Activated CD4-positive, alpha-beta T cell treated with anti-CD3 and anti-CD28 coated beads for 4 hours (primary cell): ENCODE results near the gene TNNI3K.

Experiments used
- DNase-seq, 2 donors: peaks; one replicate each; pipeline ENCODE4 v3.0.0-alpha.2; 2020

Gene TNNI3K

DNA sequence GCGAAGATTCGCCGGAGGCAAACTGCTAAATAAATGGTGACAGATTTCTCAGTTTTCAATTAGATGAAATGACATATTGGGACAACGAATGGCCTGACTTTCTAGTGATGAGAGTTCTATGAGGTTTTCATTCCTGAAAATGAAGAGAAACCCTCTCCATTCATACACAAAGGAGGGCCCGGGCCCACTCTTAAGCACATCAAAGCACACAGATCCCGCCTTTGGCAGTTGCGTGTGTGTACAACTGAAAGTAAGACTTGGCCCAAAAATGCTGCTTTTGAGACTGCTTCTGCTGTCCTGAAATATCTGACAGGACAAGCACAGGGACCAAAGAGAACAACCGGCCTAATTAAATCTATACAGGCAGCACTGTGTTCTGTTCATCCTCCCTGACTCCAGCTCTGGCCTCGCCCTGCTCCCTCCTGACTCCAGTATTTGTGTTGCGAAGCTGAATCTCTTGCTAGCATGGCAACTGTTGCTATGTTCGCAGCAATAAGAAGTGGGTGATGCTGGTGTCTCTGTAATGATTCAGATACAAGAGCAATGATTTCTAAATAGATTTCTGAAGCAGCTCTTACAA lies 269.8 kb downstream of the TNNI3K start:
- DNase-seq: no peak

- no peak for DNase-seq
Measured at GRCh38 chr1:74505928-74506710, 270.9 kb downstream of the TNNI3K start.

DNA sequence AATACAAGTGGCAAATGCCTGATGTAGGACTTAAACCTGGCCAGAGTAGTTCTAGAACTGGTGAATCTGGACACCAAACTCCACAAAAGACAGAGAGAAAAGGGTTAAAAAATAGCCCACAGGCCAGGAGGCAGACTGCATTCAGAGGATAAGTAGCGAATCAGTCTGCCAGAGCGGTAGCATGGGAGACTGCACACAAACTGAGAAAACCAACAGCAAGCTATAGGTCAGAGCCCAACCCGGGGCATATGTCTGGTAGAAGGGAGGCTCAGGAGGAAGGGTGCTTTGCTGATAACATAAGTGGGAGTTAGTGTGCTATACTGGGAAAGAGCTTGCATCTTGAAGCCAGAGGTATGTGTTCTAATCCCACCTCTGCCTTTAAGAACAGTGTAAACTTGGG lies 273.3 kb downstream of the TNNI3K start:
- DNase-seq: no peak

- no peak for DNase-seq
Measured at GRCh38 chr1:74512170-74512915, 277.2 kb downstream of the TNNI3K start, which contains the start of gene LRRC53. TSS of gene LRRC53 (minus strand) at chr1:74512611. CDS start at chr1:74483349, 29,262 bp downstream.

- no peak for DNase-seq
Measured at GRCh38 chr1:74513411-74514300, 278.5 kb downstream of the TNNI3K start.

- no peak for DNase-seq
Measured at GRCh38 chr1:74517599-74518051, 282.4 kb downstream of the TNNI3K start.

GRCh38 chr1:74522148-74522547 lies 287.0 kb downstream of the TNNI3K start:
- DNase-seq: no peak

DNA sequence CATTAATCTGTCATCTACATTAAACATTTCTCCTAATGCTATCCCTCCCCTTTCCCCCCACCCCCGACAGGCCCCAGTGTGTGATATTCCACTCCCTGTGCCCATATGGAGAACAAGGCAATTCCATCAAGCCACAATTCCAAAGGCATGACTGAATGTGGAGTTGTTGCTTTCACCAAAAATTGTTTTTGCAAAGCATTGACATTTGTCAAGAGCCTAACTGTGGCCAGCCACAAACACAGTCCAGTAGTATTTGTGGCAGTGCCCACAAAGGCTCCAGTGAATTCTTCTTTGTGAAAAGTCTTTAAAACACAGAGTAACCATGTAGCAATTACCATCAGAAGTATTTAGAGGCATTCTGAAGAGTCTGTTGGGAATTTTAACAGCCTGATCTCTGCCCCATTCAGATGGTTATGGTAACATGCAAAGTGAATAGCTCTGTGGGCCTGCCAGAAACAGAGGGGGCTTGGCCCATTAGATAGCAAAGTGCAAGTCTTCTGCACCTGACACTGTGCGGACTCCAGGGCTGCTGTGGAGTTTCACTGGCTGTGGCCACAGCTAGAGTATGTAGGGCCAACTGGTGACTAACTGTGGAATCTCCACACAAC lies 288.8 kb downstream of the TNNI3K start:
- no peak for DNase-seq

GRCh38 chr1:74526708-74527107 lies 291.5 kb downstream of the TNNI3K start:
- no peak for DNase-seq

DNA sequence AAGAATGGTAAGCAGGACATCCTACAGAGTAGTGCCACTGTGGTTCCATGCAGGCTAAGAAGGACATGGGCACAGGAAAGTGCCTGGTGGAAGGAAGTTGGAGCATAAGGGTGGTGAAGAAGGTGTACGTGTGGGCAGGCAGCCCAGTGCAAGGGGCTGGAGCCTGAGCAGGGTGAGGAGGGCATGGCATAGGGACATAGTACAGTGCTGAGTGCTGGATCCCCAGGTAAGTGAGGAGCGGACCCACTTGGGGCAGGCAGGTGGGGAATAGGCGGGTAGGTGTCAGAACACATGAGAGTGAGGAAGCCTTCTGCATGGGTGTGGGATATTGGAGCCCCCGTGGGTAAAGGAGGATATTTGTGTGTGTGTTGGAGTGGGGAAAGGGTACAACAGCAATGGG lies 292.9 kb downstream of the TNNI3K start:
- no peak for DNase-seq

GRCh38 chr1:74530892-74531291 lies 295.7 kb downstream of the TNNI3K start:
- DNase-seq: no peak

DNA sequence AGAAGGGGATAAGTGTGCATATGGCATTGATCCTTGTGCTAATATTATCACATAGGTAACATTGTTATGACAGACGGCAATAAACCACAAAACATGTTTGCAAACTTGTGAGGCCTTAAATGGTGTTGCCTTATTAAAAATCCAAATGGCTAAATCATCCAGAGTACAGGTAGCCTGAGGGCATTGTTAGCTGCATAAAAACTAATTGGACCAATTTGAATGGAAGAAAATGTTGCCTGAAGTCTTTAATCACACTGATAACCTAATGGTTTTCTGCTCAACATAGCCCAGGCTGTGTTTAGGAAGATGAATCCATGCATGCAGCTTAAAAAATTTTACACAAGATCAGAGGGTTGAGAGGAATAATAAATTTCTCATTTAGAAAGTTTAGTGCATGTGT lies 296.6 kb downstream of the TNNI3K start:
- no peak for DNase-seq

- no peak for DNase-seq
Measured at GRCh38 chr1:74534241-74534640, 299.1 kb downstream of the TNNI3K start.

DNA sequence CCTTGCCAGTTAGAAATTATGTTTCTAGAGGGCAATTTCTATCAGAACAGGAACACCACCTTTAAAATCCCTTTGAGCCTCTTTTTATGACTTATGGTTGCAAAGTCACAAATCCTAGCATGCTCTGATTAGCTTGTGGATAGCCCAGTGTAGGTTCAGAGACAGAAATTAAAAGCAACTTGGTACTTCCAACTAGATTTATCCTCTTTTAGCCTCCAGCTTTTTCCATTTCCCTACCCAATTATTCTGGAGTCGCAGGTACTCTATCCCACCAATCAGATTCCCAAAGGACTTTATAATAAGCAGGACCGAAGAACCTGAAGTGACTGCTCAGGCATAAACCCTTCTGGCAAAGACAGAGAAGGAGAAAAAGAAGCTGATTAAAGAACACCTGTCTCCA lies 310.6 kb downstream of the TNNI3K start:
- DNase-seq: no peak

- no peak for DNase-seq
Measured at GRCh38 chr1:74548961-74549750, 314.0 kb downstream of the TNNI3K start.

GRCh38 chr1:74549932-74550331 lies 314.7 kb downstream of the TNNI3K start:
- DNase-seq: no peak

DNA sequence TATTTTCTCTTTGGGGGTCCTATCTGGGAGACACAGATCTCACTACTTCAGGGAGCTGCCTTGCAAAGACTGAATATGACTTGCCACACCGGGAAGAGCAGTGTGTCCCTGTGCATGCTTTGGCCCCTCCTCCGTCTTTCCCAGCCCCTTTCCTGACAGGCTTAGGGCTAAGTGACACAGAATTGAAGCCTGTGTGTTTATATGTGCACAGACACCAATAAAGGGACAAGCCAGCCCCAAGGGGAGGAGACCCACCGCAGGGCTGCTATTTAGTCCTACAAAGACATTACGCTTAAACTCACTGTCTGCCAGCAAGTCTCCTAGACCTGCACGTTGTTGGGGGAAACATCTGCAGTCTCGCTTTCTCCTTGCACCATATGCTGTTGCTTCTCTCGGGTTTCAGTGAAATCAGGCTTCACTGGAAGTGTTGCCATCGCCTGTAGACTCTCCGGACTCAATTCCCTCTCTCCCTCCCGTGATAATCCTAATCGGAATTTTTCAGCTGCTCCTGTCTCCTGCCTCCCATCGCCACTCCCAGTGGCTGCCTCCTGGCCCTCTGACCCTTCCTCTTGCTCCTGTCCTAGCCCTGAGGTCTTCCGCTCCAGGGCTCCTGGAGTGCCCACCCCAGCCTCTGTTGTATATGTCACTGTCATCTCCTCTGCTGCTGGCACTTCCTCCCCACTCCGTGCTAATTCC lies 335.8 kb downstream of the TNNI3K start:
- DNase-seq: no peak

DNA sequence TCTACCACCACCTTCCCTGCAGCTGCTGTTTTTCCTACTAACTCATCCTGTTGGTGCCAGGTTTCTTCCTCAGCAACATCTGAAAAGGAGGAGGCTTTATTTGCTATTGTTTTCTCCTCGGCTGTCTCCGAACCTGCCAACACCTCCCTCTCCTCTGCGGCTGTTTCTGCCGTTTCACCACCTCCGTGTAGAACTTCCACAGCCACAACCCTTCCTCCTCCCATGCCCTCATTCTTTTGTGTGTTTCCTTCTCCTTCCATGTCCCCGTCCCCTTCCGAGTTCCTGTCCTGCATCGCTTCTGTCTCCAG lies 336.3 kb downstream of the TNNI3K start:
- no peak for DNase-seq

DNA sequence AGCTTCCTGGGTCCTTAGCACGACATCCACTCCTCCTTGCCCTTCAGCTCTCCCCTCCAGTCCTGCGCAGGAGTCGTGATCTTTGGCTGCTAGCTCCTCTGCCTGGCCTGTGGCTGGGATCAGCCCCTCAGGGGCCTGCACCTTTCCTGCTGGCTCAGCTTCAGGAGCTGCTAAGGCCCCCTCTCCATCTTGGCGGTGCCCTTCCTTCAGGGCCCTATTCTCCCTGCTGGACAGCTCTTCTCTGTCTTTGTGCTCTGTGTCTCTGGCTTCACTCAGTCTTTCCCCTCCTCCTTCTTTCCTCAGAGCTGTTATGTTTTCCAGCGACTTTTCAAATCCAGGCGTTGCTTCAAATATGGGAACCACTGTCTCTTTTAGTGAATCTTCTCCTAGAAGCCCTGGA lies 336.7 kb downstream of the TNNI3K start:
- no peak for DNase-seq

- no peak for DNase-seq
Measured at GRCh38 chr1:74578101-74578500, 342.9 kb downstream of the TNNI3K start.

GRCh38 chr1:74579425-74579824 lies 344.2 kb downstream of the TNNI3K start:
- no peak for DNase-seq
